ENCODE data around the gene VSIG10.
A peak's percentile ranks its signal among the peaks of the same experiment; 100 is the strongest.

The VSIG10 gene

DNA sequence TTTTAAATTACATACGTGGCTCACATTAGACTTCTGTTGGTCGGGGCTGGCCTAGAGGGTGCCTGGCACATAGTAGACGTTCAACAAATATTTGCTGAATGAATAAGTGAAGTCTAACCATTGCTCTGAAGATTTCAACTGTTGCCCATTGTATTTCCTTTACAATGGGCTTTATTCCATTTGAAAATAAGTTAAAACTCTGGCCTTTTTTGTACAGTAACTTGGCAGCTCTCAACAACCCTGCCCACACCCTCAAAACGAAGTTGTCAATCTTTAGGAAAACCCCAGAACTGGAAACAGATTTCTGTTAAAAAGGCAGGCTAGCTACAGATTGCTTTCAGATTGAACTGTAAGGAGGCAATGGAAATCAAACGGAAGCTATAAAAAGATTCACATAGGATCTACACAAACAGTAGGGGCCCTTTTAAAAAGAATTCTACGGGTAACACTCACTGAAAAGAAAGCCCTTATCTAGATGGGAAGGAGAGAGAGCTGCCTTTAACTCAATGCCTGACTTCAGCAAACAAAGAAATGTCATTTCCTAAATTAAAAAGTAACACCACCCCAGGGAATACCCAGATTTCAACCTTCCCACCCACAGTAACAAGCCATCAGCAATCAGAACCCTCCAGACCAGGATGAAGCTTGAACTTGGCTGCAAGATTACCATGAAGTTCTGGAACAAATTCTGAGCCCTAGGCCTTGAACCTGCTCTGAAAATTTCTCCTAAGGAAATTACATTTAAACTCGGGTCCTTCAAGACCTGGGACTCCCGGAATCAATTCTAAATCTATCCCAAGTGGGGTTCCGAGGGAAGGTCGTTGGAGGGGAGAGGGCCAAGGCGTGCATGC, 44.2 kb downstream of the VSIG10 start:
- DNase-seq (ENCODE audit: low read depth): peak; percentile 69

DNA sequence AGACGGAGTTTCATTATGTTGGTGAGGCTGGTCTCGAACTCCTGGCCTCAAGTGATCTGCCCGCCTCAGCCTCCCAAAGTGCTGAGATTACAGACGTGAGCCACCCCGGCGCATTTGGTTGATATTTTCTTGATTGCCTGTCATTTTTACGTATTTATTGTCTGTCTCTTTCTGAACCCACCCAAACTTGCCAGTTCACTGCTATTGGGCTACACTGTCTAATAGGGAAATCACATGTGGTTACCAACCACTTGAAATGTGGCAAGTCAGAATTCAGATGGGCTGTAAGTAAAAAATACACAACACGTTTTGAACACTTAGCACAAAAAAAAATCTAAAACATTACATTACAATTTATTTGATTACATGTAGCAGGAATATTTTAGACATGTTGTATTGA, 44.9 kb downstream of the VSIG10 start:
- no peak for DNase-seq (ENCODE audit: low read depth)

GRCh38 chr12:118058227-118058626, 45.6 kb downstream of the VSIG10 start:
- DNase-seq (ENCODE audit: low read depth): no peak

- DNase-seq (ENCODE audit: low read depth): no peak
Observed at GRCh38 chr12:118055865-118056773, 47.7 kb downstream of the VSIG10 start.

DNA sequence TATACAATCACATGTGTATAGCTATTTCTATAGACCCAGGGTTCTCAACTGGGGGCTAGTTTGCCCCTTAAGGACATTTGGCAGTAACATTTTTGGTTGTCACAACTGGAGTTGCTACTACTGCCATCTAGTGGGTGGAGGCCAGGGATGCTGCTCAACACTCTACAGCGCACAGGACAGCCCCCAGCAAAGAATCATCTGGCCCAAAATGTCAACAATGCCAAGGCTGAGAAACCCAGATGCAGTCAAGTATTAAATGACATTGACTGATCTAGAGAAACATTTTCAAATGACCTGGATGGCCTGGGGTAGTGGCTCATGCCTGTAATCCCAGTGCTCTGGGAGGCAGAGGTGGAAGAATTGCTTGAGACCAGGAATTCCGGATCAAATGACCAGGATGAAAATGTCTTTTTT, 48.7 kb downstream of the VSIG10 start:
- peak; percentile 72 for DNase-seq (ENCODE audit: low read depth)

DNA sequence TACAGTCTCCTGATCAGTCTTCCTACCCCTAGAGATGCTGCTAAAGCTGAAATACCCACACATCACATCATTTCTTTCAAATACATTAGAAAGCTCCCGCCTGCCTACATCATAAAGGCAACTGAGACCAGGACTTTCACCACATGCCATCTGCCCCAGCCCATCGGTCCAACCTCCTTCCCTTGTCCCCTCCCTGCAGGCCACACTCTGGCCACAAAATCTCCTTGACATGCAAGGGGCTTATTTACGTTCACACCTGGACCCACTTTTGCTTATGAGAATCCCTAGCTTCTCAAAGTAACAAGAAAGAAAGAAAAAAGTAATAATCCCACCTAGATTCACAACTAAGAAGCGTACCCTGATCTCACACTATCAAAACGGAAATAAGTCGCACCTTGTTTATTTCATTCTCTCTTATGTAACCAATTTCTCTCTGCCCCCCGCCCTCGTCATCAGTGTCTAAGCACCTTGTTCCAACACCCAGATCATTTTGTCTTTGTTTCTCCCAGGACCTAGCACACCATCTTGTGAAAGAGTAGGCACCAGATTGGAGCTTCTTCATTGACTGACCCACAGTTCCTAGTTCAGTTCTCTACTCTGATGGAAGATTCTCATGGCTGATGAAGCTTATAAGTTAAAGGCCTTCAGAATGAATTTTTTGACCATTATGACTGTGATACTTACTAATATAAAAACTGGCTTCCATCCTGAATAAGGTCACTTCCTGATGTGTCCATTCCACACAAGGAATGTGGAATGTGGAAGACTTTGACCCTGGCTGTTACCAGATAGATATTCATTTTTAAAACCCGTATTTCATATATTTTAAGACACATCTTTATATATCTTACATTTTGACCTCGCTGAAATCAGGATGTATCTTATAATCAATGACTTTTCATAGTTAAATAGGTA, 50.5 kb downstream of the VSIG10 start:
- DNase-seq (ENCODE audit: low read depth): peak; percentile 64

DNA sequence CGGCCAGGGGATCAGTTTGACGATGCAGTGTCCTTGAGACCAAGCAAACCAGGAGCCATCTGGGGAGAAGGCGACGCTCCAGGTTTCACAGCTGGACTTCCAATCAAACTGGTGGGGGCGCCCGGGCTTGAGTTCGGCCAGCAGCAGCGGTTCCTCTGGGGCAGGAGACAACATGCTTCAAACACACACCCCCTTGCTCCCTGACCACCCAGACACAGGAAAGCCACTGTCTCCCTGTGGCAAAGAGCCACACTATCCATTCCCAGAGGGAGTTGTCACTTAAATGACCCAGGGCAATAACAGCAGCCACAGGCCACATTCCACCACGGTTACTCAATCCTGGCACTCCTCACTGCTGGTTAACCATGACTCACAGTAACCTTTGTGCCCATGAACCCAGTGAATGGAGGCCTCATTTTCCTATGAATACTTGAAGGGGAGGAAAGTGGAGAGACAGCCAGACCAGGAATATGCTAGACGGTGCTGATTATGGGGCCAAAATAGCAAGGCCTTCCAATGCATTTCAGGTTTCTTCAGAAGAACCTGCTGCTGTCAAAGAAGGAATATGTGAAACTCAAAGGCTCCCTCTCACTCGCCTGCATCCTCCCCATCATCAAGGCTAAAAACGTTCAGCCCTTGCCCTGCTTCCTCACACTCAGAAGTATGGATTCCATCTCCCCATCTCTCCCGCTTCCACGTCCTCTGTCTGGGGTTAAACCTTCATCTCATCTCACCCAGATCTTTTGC, 51.3 kb downstream of the VSIG10 start:
- peak; percentile 98 for DNase-seq (ENCODE audit: low read depth)

GRCh38 chr12:118050972-118051910, 52.6 kb downstream of the VSIG10 start:
- DNase-seq (ENCODE audit: low read depth): peak; percentile 47

- DNase-seq (ENCODE audit: low read depth): no peak
Observed at GRCh38 chr12:118046430-118046829, 57.4 kb downstream of the VSIG10 start.

- DNase-seq (ENCODE audit: low read depth): no peak
Observed at GRCh38 chr12:118044577-118044976, 59.2 kb downstream of the VSIG10 start.

- no peak for DNase-seq (ENCODE audit: low read depth)
Observed at GRCh38 chr12:118044075-118044474, 59.7 kb downstream of the VSIG10 start.

- DNase-seq (ENCODE audit: low read depth): no peak
Observed at GRCh38 chr12:118042091-118042490, 61.7 kb downstream of the VSIG10 start.

- DNase-seq (ENCODE audit: low read depth): no peak
Observed at GRCh38 chr12:118038137-118038536, 65.7 kb downstream of the VSIG10 start.

- no peak for DNase-seq (ENCODE audit: low read depth)
Observed at GRCh38 chr12:118036672-118037411, 67.0 kb downstream of the VSIG10 start.

GRCh38 chr12:118035190-118036041, 68.4 kb downstream of the VSIG10 start:
- DNase-seq (ENCODE audit: low read depth): peak; percentile 73

DNA sequence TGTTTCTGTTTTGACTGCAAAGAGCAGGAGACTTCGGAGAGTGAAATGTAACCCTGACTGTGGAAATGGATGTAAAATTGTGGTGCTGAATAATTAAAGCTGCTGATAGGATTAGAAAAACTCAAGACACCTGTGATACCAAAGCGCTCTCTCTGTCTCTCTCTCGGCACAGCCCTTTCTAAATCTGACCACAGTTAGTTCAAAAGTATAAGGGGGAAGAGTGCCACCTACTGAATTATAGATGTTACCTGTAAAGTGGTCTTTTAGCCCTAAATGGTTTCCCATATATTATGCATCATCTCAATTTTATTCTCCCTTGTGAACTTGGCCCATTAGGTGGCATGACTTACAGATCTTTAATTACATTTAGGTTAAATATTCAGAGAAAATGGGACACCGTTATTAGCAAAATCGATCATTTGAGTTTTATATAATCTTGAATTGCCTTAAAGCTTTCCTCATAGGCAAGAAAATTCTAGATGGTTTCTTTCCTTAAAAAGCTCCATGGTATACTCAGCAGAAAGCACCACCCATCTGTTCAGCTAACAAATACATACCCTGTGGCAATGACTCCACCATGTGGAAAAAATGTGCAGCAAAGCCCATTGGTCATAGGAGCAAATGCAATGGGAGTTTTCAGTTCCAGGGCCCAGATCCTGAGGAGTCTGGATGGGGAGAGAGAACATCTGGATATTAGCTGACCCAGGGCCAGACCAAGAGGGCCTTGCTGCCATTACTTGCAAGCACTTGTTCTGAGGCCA, 69.2 kb downstream of the VSIG10 start:
- DNase-seq (ENCODE audit: low read depth): peak; percentile 80

- DNase-seq (ENCODE audit: low read depth): peak; percentile 23
Observed at GRCh38 chr12:118033902-118034301, 69.9 kb downstream of the VSIG10 start.

- DNase-seq (ENCODE audit: low read depth): peak; percentile 83
Observed at GRCh38 chr12:118033323-118033722, 70.5 kb downstream of the VSIG10 start.

Data from ELR (cell line).